HG03520 (cell line): ENCODE data around the gene TPPP.
"Not testable (repeated sequence)": the region's sequence is repeated elsewhere in the genome, so short reads cannot be mapped to it uniquely, and the experiment has no call there.

ENCODE experiments used
- ATAC-seq: cut with Tn5 transposase; IDR thresholded peaks from one replicate; pipeline ENCODE4 v1.9.1; 2021; ENCODE audit warnings: mild to moderate bottlenecking, moderate library complexity; ENCODE audit not compliant: unreplicated experiment

Gene TPPP

DNA sequence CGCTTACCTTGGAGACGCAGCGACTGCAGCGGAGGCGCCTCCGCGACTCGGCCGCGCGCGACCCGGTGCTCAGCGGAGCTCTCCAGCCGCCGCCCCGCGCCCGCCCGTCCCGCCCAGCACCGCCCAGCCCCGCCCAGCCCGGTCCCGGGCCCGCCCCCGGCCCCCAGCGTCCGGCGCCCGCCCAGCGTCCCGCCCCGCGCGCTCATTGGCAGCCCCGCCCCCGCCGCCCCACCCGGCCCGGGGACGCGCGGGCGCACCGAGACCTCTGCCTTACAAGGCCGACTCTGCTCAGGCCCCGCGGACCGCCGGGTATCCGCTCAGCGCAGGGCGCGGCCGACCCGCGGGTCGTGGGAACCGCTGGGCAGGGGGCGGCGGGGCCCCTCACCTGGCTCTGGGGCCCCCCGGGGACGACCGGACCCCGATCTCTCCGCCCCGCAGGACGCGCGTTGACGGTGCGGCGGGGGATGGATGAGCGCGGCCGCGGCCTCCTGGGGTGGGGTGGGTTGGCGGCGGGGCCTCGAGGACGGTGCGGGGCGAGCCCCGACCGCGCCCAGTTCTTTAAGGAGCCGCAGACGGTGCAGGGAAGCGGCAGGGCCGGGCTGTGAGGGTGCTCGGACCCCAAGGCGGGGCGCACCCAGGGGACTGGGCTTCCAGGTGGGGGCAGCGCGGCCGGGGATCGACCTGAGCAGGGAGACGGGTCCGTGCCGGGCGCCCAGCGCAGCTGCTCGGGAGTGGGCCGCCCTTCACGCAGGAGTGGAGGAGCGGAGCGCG, at the start of gene TPPP:
TSS of gene TPPP (minus strand) at position 82 of the 771 bp plus-strand sequence. CDS start 15,292 bp downstream, outside the sequence.
- ATAC-seq = peak; percentile 45

DNA sequence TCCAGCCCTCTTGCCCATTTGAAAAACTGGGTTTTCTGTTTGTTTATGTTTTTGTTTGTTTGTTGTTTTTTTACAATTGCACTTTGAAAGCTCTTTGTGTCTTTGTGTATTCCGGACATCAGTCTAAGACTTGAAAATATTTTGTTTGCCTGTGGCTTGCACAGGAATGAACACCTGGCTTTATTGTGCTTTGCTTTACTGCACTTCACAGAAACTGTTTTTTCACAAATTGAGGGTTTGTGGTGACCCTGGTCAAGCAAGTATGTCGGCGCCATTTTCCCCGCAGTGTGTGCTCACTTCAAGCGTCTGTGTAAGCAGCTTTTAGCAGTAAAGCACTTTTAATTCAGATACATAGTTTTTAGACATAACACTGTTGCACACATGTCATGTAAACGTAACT, 49.1 kb upstream of the TPPP start:
- not testable (repeated sequence) for ATAC-seq

DNA sequence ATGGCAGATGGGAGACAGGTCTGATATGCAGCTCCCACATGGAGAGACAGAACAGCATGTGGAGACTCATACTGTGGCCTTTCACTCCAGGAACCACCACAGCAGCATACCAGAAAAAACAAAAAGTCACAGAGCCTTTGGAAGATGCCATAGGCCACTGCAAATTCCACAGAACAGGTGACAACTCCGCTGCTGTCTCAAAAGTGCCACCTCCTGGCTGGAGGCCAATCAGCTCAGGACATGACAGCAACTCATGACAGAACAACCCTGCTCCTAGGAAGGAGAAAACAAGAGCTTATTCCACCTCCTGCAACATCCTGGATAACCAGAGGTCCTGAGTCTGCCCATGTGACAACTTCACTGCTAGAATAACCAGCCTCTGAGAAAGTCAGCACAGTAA, 41.0 kb upstream of the TPPP start:
- not testable (repeated sequence) for ATAC-seq

DNA sequence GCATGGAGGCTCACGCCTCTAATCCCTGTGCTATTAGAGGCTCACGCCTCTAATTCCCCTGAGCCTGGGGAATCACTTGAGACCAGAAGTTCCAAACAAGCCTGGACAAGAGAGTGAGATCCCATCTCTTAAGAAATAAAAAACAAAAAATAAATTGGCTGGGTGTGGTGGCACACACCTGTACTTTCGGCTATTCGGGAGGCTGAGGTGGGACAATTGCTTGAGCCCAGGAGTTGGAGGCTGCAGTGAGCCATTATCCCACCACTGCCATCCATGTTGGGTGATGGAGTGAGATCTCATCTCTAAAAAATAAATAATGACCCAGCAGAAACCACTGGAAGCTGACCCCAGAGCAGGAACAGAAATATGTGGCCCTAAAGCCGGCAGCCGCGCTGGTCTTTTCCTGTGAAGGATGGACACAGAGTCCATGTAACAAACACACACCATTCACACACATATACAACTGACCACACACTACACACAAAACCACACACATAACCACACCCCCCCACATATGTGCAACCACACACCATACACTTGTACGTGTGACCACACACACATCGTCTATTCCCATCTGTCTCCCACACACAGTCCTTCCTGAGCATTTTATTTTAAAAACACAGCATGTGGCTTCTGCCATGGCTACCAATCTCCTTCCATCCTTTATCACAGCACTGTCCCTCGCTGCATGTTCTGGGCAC, 39.8 kb upstream of the TPPP start:
- not testable (repeated sequence) for ATAC-seq

DNA sequence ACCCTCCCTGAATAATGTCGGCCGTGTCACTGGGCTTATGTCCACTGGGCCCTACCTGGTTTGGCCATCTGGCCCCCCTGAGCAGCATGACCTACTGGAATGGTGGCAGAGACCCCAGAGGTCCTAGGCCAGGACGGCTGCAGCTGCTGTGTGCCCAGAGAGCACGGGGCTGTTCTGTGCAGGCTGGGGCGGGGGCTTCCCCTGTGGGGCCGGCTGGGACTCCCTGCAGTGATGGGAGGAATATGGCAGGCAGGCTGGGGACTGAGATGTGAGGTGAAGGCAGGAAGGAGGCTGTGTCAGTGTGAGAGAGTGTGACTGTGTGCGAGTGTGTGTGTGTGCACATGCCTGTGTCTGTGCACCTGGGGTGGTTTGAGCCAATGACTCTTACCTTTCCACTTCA, 36.1 kb upstream of the TPPP start:
- ATAC-seq = not testable (repeated sequence)

DNA sequence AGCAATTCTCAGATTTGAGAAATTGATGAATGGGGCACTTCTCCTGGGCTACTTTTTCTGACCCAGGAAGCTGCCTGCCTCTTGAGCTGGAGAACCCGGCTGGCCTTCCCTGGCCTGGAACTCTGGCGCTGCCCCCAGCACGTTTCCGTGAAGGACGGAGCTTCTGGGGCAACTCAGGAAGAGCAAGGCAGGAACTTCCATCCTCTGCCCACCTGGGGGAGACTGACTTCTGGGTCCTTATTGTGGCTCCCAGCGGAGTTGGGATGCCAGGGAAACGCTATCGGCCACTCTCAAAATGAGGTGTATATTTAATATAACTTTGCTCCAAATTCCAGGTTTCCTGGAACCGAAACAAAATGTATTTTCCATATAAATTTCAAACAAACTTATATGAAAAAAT, 33.9 kb upstream of the TPPP start:
- not testable (repeated sequence) for ATAC-seq

DNA sequence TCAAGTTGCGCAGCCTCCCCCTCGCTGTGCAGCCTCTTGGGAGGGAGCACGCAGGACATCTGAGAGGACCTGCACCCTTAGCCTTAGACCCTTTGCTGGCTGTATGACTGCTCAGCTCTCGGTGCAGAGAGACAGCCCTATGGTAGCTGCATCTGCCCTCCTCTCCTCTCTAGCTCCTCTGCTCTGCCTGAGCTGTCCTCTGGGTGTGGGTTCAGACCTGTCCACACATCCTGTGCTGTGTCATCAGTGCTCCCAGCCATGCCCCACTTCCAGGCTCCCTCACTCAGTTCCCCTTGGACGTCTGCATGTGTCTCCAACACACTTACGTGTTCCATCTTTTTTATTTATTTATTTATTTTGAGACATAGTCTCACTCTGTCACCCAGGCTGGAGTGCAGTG, 30.7 kb upstream of the TPPP start:
- ATAC-seq = not testable (repeated sequence)

DNA sequence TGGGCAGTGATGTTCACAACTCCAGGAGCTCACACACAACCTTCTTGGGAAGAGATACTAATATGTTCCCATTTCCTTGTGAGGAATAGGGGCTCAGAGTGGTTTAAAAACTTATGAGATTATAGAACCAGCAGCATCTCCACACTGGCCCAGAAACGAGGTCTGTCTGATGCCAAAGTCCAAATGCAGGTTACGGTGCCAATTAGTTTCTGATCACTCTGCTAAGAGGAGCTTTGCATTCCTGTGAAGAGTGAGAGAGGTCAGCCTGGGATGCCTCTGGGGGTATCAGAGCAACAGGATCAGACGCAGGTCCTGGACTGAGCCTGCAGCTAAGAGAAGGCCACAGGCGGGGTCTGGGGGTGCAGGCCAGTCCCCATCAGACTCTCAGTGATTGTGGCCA, 30.2 kb upstream of the TPPP start:
- not testable (repeated sequence) for ATAC-seq

DNA sequence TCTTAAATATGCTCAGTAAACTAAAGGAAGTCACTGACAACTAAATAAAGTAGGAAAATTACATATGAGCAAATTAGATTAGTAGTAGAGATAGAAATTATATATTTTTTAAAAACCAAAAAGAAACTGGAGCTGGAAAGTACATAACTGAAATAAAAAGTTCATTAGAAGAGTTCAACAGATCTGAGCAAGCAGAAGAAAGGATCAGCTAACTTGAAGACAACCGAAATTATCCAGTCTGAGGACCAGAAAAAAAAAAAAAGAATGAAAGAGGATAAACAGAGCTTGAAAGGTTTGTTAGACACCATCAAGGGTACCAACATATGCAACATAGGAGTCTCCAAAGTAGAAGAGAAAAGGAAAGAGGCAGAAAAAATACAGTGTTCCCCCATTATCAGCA, 26.2 kb upstream of the TPPP start:
- not testable (repeated sequence) for ATAC-seq

DNA sequence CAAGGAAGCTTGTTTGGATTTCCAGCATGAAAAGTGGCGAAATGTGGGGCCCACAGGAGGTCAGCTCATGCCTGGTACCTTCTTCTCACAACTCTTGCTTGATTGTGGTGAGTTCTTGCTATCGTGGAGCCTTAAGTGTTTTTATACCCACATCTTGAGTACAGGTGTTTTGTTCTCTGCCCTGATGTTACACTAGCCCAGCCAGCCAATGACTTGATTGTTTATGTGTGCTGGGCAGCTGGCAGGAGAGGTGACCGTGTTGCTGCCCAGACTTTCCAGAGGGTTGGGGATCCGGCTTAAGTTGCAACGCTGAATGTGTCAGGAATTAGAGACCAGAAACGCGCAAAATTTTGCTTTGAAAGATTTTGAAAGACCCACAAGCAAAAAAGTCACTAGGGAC, 24.0 kb upstream of the TPPP start:
- no peak for ATAC-seq

DNA sequence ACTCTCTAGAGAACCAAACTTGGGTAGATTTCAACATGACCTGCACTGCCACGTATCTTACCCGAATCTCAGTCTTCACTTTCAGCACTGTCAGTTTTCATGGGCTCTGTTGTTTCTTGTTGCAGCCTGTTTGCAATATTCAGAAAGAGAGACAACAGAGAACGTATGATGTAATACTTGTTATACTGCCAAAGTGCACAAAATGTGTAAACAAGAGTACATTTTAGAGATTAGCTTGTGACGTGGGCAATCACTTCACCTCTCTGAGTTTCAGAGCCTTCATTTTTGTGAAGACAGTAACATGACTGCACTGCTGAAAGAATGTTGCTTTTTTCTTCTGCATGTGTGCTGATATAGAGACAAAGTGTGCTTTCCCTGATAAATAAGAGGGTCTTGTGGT, 23.6 kb upstream of the TPPP start:
- not testable (repeated sequence) for ATAC-seq

DNA sequence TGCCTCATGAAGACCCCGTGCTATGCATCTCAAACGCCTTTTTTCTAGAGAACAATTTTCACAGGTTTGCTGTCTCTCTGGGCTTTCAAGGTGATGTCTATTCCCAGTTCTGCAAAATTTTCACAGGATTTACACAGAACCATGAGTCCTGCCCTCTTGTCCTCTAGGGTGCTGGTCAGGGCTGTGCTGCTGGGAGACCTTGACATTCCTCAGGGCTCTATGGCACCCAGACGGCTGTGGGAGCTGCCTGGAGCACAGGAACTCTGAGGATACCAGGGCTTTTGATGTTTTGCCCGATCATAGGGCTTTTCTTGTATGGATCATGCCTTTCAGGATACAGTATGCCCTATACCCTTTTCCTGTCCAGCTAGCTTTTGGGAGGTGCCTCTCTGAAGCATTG, 22.5 kb upstream of the TPPP start:
- ATAC-seq = not testable (repeated sequence)

DNA sequence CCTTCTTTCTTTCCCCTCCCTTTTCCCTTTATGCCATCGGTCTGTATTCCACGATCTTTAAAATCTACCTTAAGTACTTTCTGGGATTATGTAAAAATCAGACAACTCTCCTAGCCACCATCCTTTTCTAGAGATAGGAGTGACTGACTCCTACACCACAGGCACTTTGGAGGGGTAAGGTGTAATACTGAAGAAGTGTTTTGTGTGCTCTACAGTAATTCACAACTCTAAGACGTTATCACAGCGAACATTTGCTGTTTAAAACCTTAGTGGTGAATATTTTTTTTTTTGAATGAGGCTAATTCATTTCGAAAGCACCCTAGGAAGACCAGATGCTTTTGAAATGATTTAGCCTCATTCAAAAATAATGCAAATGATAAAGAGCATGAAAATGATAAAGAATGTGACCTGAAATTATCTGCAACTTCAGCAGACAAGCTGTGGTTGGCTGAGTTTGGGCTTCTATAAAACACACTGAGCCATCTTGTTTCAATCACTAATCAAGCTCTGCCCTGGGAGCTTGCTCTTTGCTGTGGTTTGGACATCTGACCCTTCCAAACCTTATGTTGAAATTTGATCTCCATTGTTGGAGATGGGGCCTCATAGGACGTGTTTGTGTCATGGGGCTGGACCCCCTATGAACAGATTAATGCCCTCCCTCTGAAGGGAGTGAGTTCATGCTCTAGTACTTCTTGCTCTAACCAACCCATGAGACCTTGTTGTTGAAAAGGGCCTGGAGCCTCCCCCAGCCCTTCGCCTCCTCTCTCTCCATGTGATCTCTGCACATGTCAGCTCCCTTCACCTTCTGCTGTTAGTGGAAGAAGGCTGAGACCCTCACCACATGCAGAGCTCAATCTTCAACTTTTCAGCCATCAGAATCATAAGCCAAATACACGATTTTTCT, 21.3 kb upstream of the TPPP start:
- ATAC-seq = not testable (repeated sequence)

DNA sequence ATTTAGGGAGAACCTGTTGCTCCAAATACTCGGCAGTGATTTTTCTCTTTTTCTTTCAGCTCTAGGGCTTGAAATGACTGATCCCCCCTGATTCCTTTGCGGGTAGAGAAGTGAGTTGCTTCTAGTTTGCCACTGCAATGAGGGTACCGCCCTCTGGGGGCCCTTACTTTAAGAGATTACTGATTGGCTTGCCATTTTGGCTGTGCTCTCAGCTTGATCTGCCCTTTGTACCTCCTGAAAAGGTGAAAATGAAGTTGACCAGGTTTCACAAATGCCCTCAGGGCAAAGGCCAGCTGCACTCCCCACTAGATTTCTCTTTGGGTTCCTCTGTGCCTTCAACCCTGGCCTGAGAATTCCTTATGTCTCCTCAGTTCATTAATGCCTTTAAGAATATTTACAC, 20.5 kb upstream of the TPPP start:
- ATAC-seq = not testable (repeated sequence)

DNA sequence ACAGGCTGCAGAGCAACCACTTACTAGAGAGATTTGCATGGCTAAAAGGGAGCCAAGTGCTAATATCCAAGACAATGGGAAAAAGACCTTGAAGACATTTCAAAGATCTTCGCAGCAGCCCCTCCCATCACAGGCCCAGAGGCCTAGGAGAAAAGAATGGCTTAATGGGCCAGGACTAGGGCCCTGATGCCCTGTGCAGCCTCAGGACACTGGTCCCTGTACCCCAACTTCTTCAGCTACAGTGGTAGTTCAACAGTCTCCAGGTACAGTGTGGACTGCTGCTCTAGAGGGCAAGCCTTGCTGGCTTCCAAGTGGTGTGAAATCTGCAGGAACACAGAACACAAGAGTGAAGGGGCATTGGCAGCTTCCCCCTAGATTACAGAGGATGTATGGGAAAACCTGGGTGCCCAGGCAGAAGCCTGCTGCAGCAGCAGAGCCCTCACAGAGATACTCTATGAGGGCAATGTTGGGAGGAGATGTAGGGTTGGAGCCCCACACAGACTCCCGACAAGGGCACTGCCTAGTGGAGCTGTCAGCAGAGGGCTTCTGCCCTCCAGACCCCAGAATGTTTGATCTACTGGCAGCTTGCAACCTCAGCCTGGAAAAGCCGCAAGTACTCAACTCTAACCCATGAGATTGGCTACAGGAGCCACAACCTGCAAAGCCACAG, 15.8 kb upstream of the TPPP start:
- not testable (repeated sequence) for ATAC-seq

DNA sequence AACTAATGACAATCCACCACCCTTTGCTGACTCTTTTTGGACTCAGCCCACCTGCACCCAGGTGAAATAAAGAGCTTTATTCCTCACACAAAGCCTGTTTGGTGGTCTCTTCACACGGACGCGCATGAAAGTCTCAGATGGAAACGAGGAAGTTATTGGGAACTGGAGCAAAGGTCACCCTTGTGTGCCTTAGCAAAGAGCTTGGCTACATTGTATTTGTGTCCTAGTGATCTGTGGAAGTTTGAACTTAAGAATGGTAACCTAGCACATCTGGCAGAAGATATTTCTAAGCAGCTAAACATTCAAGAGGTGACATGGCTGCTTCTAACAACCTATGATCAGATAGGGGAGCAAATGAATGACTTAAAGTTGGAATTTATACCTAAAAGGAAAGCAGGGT, 15.2 kb upstream of the TPPP start:
- not testable (repeated sequence) for ATAC-seq

DNA sequence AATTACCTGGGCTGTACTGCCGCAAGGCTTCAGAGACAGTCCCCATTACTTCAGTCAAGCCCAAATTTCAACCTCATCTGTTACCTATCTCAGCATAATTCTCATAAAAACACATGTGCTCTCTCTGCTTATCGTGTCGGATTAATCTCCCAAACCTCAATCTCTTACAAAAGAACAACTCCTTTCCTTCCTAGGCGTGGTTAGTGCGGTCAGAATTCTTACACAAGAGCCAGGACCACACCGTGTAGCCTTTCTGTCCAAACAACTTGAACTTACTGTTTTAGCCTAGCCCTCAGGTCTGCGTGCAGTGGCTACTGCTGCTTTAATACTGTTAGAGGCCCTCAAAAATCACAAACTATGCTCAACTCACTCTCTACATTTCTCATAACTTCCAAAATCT, 13.0 kb upstream of the TPPP start:
- not testable (repeated sequence) for ATAC-seq

DNA sequence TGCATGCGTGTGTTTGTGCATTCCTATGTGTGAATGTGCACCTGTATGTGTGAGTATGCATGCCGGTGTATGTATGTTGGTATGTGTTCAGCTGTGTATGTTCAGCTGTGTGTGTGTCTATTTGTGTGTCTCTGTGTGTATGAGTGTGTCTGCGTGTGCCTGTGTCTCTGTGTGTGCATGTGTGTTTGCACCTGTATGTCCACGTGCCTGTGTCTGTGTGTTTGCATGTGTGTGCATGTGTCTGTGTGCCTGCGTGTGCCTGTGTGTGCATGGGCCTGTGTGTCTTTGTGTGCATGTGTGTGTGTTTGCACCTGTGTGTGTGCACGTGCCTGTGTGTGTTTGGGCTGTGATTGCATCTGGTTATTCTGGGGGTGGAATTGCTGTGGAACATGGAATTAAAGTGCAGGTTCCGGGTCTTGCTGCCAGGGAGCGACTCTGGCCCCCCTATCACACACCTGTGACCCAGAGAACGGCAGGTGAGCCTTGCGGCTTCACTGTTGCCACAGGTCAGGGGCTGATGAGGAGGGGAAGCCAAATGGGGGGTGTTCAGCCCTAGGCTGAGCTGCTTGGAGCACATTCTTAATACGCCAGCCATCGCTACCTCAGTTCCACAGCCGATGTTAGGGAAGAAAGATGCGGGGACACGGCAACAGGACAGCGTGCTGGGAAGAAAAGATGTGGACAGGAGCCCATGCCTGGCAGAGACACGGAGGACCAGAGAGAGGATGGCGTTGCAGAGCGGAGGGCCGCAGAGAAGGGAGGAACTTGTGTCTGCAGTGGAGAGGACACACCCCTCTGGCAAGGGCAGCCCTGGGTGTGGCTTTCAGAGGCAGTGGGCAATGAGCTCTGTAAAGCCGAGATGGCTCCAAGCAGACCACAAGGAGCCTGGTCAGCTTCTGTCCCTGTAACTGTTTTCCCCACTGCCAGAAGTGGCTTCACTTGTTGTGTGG, 3.9 kb upstream of the TPPP start:
- not testable (repeated sequence) for ATAC-seq

DNA sequence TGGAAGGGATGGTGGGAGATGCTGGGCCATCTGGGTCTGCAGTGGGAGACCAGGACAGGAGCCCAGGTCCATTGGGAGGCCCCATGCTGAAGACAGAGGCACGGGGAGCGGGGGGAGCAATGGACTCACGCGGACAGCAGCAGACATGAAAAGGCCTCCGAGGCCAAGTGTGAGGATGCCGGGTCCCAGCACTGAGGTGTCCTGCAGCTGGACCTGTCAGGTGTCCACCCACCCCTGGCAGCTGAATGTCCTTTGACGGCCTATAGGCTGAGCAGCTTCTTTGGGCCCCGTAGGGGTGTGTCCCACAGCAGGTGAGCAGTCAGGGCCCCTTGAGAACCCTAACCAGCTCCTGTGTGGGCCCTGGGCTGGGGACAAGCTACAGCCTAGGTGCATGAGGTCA, 3.0 kb upstream of the TPPP start:
- ATAC-seq = not testable (repeated sequence)
